ENCODE measurements around the gene COL19A1.

The COL19A1 gene

DNA sequence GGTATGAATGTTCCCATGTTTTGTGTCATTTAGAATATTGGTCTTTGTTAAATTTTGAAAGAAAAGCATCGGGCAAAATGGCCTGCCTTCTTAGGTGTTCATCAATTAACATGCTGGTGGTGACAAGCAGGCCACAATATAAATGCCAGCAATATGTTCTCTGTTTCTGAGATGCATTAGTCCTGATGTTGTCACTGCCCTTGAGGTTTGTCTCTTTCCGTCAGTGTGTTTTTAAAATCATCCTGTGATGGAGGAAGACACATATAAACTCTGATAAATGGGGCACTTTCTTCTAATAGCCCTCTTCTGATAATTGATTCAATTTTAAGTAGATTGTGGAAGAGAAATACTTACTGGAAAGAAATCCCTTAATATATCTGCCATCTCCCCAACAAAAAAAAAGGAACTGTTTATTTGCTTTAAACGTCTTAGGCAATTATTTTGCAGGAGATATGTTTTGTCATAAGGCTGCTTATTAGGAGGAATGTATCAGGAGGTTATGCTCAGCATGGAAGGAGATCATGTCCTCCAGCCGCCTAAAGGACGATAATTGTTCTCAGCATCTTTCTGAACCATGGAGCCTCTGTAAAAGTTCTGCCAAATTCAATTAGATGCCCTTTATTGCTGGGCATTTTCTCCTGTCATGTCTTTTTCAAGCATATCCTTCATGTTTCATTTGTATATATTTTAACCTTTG, 302.5 kb downstream of the COL19A1 start:
- H3K4me3 ChIP-seq (ENCODE audit: severe bottlenecking), result no peak overlapping the region
- no peak for TF ChIP-seq CTCF (IDR thresholded peaks at IDR 0.05; ENCODE audit: poor library complexity, severe bottlenecking)
- no peaks in the 10 kb centered on the region for H3K4me1 ChIP-seq (ENCODE audit: insufficient read depth, poor library complexity, severe bottlenecking)
- H3K27ac ChIP-seq (ENCODE audit: poor library complexity, severe bottlenecking), result no peak overlapping the region
- peaks cover 7% of the 10 kb centered on the region for H3K27me3 ChIP-seq (ENCODE audit: insufficient read depth, poor library complexity, severe bottlenecking)
- no peak for ATAC-seq (ENCODE audit: low read depth)
- H3K36me3 ChIP-seq (ENCODE audit: low read depth), result no peaks in the 10 kb centered on the region
- no peak for DNase-seq (ENCODE audit: low spot score)
- no peaks in the 10 kb centered on the region for H3K9me3 ChIP-seq (ENCODE audit: severe bottlenecking)

GRCh38 chr6:70171236-70171635, 304.9 kb downstream of the COL19A1 start:
- Histone ChIP-seq H3K9me3 (ENCODE audit: severe bottlenecking) (peaks cover 1% of the 10 kb centered on the region), H3K27me3 (ENCODE audit: insufficient read depth, poor library complexity, severe bottlenecking) (peaks cover 10% of the 10 kb centered on the region), H3K4me1 (ENCODE audit: insufficient read depth, poor library complexity, severe bottlenecking) (no peaks in the 10 kb centered on the region), H3K27ac (ENCODE audit: poor library complexity, severe bottlenecking) (no peak overlapping the region), H3K4me3 (ENCODE audit: severe bottlenecking) (no peak overlapping the region), H3K36me3 (ENCODE audit: low read depth) (no peaks in the 10 kb centered on the region)
- no peak for DNase-seq (ENCODE audit: low spot score)
- no peak for TF ChIP-seq CTCF (IDR thresholded peaks at IDR 0.05; ENCODE audit: poor library complexity, severe bottlenecking)
- no peak for ATAC-seq (ENCODE audit: low read depth)

- peaks cover 3% of the 10 kb centered on the region for H3K27me3 ChIP-seq (ENCODE audit: insufficient read depth, poor library complexity, severe bottlenecking)
- ATAC-seq (ENCODE audit: low read depth), result peak; percentile 23; the same call in 1 of the 3 replicates
Measured at GRCh38 chr6:70172252-70172651, 305.9 kb downstream of the COL19A1 start.

GRCh38 chr6:70175770-70176169, 309.4 kb downstream of the COL19A1 start:
- no peak for DNase-seq (ENCODE audit: low spot score)
- TF ChIP-seq CTCF (IDR thresholded peaks at IDR 0.05; ENCODE audit: poor library complexity, severe bottlenecking), result no peak
- no peak overlapping the region for H3K27ac ChIP-seq (ENCODE audit: poor library complexity, severe bottlenecking)

More at GRCh38 chr6:70172252-70172651, 305.9 kb downstream of the COL19A1 start:
- no peak for DNase-seq (ENCODE audit: low spot score)
- H3K36me3 ChIP-seq (ENCODE audit: low read depth), result no peaks in the 10 kb centered on the region
- no peak overlapping the region for H3K4me3 ChIP-seq (ENCODE audit: severe bottlenecking)
- H3K4me1 ChIP-seq (ENCODE audit: insufficient read depth, poor library complexity, severe bottlenecking), result no peaks in the 10 kb centered on the region
- peaks cover 1% of the 10 kb centered on the region for H3K9me3 ChIP-seq (ENCODE audit: severe bottlenecking)
- no peak for TF ChIP-seq CTCF (IDR thresholded peaks at IDR 0.05; ENCODE audit: poor library complexity, severe bottlenecking)
- H3K27ac ChIP-seq (ENCODE audit: poor library complexity, severe bottlenecking), result no peak overlapping the region

DNA sequence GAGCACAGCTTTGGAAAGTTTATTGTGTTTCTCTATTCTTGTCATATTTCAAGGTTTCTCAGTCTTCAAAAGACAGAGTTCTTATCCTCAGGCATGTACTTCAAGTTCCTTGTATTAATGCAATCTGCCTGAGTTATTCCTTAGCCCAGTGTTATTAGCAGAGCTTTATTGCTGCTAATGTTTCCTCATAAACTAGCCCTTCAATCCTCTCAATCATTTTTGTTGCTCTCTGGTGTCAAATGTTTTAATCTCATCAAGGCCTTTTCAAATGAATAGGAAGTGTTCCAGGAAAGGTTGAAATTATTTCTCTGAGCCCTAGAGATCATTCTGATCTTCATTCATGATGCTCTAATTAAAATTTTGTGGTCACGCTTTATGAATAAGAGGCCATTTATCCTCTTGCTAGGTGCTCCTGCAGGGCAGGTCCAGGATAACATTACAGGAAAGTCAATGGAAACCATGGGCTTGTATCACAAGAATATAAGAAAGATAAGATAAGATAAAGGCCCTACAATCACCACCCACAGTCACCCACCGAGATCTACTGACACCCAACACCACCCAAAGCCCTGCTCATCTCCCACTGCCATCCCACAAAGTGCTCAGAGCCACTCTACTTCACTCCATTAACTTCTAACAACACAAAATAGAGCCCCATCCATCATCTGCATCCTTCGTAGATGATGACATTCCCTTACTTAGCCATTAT, 310.6 kb downstream of the COL19A1 start:
- peaks cover 3% of the 10 kb centered on the region for H3K27me3 ChIP-seq (ENCODE audit: insufficient read depth, poor library complexity, severe bottlenecking)
- ATAC-seq (ENCODE audit: low read depth), result no peak
- H3K4me3 ChIP-seq (ENCODE audit: severe bottlenecking), result no peak overlapping the region
- DNase-seq (ENCODE audit: low spot score), result no peak
- TF ChIP-seq CTCF (IDR thresholded peaks at IDR 0.05; ENCODE audit: poor library complexity, severe bottlenecking), result no peak
- H3K27ac ChIP-seq (ENCODE audit: poor library complexity, severe bottlenecking), result no peak overlapping the region
- no peaks in the 10 kb centered on the region for H3K4me1 ChIP-seq (ENCODE audit: insufficient read depth, poor library complexity, severe bottlenecking)
- H3K9me3 ChIP-seq (ENCODE audit: severe bottlenecking), result peaks cover 1% of the 10 kb centered on the region
- H3K36me3 ChIP-seq (ENCODE audit: low read depth), result no peaks in the 10 kb centered on the region

More at GRCh38 chr6:70175770-70176169, 309.4 kb downstream of the COL19A1 start:
- no peak for ATAC-seq (ENCODE audit: low read depth)
- peaks cover 3% of the 10 kb centered on the region for H3K27me3 ChIP-seq (ENCODE audit: insufficient read depth, poor library complexity, severe bottlenecking)
- peaks cover 1% of the 10 kb centered on the region for H3K9me3 ChIP-seq (ENCODE audit: severe bottlenecking)
- no peaks in the 10 kb centered on the region for H3K36me3 ChIP-seq (ENCODE audit: low read depth)
- no peaks in the 10 kb centered on the region for H3K4me1 ChIP-seq (ENCODE audit: insufficient read depth, poor library complexity, severe bottlenecking)
- no peak overlapping the region for H3K4me3 ChIP-seq (ENCODE audit: severe bottlenecking)

Data from RWPE2 (cell line).